ENCODE measurements around the gene ICOS.

DNA sequence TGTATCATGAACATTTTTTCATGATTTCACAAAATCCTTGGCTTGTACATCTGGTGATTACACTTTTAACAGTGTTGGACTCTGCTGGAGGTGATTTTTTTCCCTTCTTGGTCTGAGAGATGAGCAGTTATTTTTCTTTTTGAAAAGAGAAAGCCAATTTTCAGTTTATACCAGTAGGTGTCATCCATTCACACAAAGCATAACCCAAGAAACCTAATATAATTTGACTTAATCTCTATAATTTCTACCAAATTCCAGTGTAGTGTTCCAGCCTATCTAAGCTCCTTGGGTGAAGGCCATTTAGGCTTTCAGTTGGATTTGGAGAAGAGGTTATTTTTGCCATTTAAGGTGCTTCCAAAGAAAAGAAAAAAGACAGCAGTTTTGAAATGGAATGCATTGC, 7.7 kb upstream of the ICOS start:
- no peak for TF ChIP-seq EZH2phosphoT487 (IDR thresholded peaks at IDR 0.05; ENCODE audit: low read depth, severe bottlenecking, unreplicated experiment)
- TF ChIP-seq EZH2 (IDR thresholded peaks at IDR 0.05; ENCODE audit: borderline replicate concordance) = no peak
- TF ChIP-seq, protein P1, sequence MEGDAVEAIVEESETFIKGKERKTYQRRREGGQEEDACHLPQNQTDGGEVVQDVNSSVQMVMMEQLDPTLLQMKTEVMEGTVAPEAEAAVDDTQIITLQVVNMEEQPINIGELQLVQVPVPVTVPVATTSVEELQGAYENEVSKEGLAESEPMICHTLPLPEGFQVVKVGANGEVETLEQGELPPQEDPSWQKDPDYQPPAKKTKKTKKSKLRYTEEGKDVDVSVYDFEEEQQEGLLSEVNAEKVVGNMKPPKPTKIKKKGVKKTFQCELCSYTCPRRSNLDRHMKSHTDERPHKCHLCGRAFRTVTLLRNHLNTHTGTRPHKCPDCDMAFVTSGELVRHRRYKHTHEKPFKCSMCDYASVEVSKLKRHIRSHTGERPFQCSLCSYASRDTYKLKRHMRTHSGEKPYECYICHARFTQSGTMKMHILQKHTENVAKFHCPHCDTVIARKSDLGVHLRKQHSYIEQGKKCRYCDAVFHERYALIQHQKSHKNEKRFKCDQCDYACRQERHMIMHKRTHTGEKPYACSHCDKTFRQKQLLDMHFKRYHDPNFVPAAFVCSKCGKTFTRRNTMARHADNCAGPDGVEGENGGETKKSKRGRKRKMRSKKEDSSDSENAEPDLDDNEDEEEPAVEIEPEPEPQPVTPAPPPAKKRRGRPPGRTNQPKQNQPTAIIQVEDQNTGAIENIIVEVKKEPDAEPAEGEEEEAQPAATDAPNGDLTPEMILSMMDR (IDR thresholded peaks at IDR 0.05; ENCODE audit: poor library complexity) = peak; percentile 40

All from hepatocyte (in vitro differentiated cells).